Glomerular visceral epithelial cell (primary cell): ENCODE measurements around the gene TRAPPC5.
A peak's percentile ranks its signal among the peaks of the same experiment; 100 is the strongest.

Source experiments
- DNase-seq: peaks from one replicate; pipeline ENCODE4 v3.0.0-alpha.2; 2016; ENCODE audit errors: extremely low spot score

Gene TRAPPC5

GRCh38 chr19:7680606-7681339, at the start of gene TRAPPC5:
Gene TRAPPC5 (plus strand): TSS chr19:7680833. CDS start chr19:7682254, 1,421 bp downstream.
- DNase-seq, result peak; percentile 84

GRCh38 chr19:7631577-7631976, 49.1 kb upstream of the TRAPPC5 start:
- DNase-seq, result no peak

GRCh38 chr19:7632340-7633203, 48.1 kb upstream of the TRAPPC5 start:
- DNase-seq, result no peak

- no peak for DNase-seq
Measured at GRCh38 chr19:7633698-7634097, 46.9 kb upstream of the TRAPPC5 start, which contains the start of gene PCP2. Gene PCP2 (minus strand): TSS chr19:7633719. CDS start chr19:7633457, 262 bp downstream.

GRCh38 chr19:7635670-7636069, 45.0 kb upstream of the TRAPPC5 start:
- DNase-seq, result no peak

- DNase-seq, result no peak
Measured at GRCh38 chr19:7636317-7636690, 44.3 kb upstream of the TRAPPC5 start.

- peak; percentile 82 for DNase-seq
Measured at GRCh38 chr19:7636691-7637373, 43.8 kb upstream of the TRAPPC5 start, which contains the start of gene STXBP2. Gene STXBP2 (plus strand): TSS chr19:7637110. CDS start chr19:7637150, 40 bp downstream.

- peak; percentile 38 for DNase-seq
Measured at GRCh38 chr19:7637374-7638256, 43.0 kb upstream of the TRAPPC5 start.

- DNase-seq, result no peak
Measured at GRCh38 chr19:7638802-7639465, 41.7 kb upstream of the TRAPPC5 start.

GRCh38 chr19:7639863-7640348, 40.7 kb upstream of the TRAPPC5 start:
- no peak for DNase-seq

GRCh38 chr19:7640803-7641202, 39.8 kb upstream of the TRAPPC5 start:
- DNase-seq, result no peak

GRCh38 chr19:7641290-7642276, 39.0 kb upstream of the TRAPPC5 start:
- DNase-seq, result no peak

GRCh38 chr19:7642295-7643030, 38.2 kb upstream of the TRAPPC5 start:
- DNase-seq, result no peak

GRCh38 chr19:7643031-7643415, 37.6 kb upstream of the TRAPPC5 start:
- DNase-seq, result no peak

- DNase-seq, result peak; percentile 49
Measured at GRCh38 chr19:7643629-7644549, 36.7 kb upstream of the TRAPPC5 start.

- no peak for DNase-seq
Measured at GRCh38 chr19:7644550-7644877, 36.1 kb upstream of the TRAPPC5 start.

GRCh38 chr19:7645163-7645562, 35.5 kb upstream of the TRAPPC5 start:
- DNase-seq, result no peak
